GM18867 (cell line): ENCODE data around the gene KCNA4.
"Not testable (repeated sequence)": the region's sequence is repeated elsewhere in the genome, so short reads cannot be mapped to it uniquely, and the experiment has no call there.

Experiments used
- ATAC-seq: cut with Tn5 transposase; IDR thresholded peaks from one replicate; pipeline ENCODE4 v1.9.1; 2021; ENCODE audit warnings: mild to moderate bottlenecking, moderate library complexity; ENCODE audit not compliant: unreplicated experiment

Gene KCNA4

DNA sequence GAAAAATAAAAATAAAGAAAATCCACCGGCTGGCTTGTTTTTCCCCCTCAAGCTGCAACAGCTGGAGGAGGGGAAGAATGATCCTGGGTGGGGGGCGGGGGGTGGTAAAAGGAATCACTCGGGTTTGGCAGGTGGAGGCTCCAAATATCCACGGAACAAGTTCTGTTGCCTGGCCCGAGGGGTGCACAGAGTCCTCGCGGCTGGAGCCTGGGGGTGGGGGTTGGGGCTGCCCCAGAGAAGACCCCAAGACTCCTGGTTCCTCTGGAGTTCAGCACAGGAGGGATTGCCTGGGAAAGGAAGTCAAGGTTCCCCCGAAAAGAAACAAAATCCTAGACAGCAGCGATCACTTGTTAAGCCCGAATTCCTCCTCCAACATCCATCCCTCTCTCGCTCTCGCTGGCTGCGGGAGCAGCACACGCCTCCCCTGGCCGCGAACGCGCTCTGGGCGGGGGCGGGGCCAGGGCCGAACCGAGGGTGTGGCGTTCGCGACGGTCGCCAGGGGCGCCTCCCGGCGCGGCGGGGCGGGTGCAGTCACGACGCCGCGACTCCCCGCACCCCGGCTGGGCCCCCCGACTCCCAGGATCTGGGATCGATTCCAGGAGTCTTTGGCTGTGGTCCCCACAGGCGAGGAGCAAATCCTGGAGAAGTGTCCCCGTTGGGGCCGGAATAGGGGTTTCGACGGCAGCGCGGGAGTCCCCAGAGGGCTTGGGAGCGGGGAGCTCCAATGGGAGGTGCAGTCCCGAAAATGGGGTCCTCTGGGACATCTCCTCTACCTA, at the start of gene KCNA4:
KCNA4 (minus strand) TSS at position 443 of the 776 bp plus-strand sequence. CDS start 4,352 bp downstream, outside the sequence.
- no peak for ATAC-seq

DNA sequence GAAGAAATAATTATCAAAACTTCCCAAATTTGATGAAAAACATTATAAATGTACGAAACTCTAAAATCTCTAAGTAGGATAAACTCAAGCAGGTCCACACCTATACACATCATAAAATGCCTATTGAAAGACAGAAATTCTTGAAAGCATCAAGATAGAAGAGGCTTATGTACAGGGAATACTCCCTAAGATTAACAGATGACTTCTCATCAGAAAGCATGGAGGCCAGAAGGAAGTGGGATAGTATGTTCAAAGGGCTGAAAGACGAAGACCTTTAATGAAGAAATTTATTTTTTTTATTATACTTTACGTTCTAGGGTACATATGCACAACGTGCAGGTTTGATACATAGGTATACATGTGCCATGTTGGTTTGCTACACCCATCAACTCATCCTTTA, 45.3 kb upstream of the KCNA4 start:
- ATAC-seq = no peak

DNA sequence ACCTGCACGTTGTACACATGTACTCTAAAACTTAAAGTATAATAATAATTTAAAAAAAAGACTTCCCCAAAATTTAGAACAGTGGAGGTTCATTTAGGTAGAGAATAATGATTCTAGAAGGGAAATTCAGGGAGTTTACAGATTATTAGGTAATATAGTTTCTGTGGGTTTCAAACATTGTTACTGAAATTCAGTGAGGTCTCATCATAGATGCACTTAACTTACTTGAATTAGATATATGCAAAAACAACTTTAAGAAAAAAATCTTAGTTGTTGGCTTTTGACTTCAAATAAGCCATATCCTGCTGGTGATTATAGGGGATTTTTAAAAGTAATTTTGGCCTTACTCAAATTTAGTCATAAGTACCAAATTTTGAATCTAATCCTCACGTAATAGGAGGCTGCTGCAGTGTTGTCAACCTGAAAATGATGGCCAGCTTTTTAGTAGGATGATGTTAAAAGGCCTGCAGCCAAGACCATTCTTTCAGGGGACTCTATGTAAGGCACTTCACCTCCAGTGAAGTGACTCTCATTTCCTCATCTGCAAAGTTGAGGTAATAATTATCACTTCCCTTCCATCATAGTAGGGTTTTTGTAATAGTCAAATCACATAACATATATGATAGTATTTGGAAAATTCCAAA, 42.5 kb upstream of the KCNA4 start:
- ATAC-seq = no peak

- ATAC-seq = no peak
Observed at GRCh38 chr11:30049214-30049613, 32.4 kb upstream of the KCNA4 start.

GRCh38 chr11:30046578-30046945, 29.7 kb upstream of the KCNA4 start:
- ATAC-seq = peak; percentile 73

DNA sequence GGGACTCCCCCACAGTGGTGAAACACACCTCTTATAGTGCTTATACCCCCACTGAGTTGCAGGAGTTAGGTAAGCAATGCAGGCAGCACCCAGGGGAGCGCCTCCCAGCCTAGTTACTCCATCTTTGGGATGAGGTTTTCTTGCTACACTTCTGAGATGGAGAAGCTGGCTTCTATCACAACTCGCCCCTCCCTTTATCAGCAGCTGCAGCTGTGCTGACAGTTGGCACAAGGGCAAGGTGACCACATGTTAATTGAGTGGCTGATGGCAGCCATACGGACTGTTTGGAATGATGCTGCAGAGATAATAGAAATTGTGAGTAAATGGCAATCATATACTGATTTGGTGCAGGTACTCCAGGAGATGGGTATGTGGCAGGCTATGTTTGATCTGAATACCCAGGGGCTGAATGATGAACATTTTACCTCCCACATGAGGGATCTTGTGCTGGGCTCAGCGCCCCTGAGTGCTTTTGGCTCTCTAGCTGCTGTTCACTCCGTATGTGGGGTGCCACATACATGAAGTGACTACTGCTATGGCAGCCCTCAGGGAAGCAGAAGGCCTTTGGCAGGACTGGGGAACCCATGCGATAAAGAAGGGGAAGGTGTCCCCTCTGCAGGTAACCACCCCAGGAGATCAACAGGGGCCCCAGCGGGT, 29.2 kb upstream of the KCNA4 start:
- ATAC-seq = no peak

DNA sequence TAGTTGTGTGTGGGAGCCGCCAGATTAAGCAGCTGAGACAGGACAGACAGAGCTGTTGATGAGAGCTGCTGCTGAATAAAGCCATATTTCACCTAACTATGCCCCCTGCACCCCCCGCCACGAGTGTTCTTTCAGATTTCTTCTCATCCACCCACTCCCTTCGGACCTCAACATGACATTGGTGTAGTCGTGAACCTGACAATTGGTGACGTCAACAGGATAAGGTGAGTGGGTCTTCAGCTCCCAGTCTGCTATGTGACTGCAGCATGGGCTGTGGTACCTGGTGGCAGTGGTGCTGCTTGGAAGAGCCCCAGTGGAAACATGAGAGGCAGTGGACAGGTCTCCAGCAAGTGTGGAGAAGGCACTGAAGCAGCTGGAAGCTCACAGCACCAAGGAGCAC, 28.3 kb upstream of the KCNA4 start:
- no peak for ATAC-seq

GRCh38 chr11:30041171-30041570, 24.3 kb upstream of the KCNA4 start:
- no peak for ATAC-seq

- ATAC-seq = not testable (repeated sequence)
Observed at GRCh38 chr11:30034746-30035145, 17.9 kb upstream of the KCNA4 start.

DNA sequence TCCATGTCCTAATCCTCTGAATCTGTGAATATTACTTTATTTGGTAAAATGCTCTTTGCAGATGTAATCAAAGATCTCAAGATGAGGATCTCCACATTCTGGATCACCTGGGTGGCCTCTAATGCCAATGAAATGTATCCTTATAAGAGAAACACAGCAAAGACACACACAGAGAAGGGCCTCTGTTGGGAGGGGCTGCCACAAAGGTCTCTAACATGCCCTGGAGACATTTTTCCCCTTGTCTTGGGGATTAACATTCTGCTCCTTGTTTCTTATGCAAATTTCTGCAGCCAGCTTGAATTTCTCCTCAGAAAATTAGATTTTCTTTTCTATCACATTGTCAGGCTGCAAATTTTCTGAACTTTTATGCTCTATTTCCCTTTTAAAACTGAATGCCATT, 17.3 kb upstream of the KCNA4 start:
- not testable (repeated sequence) for ATAC-seq

GRCh38 chr11:30025396-30026139, 8.7 kb upstream of the KCNA4 start:
- no peak for ATAC-seq

- no peak for ATAC-seq
Observed at GRCh38 chr11:30023074-30023473, 6.2 kb upstream of the KCNA4 start.

DNA sequence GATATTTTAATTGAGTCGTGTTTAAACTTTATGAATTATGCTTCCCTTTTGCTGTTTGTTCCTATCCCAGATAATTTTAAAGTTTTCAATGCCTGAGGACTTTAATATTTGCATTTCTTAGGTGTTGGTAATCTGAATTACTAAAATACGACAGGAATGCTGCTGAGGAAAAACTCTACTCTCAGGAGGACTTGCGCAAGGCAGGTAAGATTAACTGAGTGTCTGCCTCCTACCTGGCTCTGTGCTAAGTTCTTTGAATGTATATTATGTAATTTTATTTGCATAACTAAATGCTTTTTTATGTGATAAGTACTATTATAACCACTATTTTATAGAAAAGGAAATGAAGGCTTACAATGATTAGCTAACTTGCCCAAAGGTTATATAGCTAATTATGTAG, 2.7 kb upstream of the KCNA4 start:
- ATAC-seq = no peak

DNA sequence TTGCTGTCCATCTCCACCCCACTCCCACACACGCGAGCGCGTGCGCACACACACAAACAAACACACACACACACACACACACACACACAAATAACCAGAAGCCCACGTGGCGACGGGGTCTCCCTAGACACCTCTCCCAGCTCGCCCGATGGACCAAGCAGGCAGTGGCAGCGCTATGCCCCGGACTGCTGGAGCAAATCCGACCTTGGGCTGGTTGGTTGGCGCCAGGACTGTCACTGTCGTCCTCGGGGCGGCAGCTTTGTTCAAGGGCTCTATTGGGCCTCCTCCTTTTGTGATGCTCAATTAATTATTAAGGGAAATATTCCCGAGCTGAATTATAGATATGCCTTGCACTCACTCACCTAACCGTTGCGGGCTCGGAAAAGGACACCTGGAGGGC, 1.7 kb upstream of the KCNA4 start:
- ATAC-seq = no peak

DNA sequence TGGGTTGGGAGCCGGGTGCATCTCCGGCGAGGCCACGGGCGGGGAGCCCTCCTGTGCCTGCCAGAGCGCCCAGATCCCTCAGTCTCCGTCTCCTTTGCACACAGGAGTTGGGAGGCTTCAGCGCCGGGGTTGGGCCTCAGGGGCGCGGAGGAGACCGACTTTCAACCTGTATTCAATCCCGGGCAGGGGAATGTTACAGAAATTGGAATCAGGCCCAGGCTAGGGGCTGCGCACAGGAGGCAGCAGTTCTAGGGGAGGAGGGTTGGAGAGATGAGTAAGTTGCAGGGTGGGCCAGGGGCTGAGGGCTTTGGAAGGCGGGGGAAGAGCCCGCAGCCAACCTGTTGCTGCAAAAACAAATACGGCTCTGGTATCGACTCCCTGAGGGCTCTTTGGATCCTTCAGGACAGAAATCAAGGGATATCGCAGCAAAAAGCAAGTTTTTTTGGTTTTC, 640 bp upstream of the KCNA4 start:
- no peak for ATAC-seq

GRCh38 chr11:30015725-30016412, 961 bp downstream of the KCNA4 start:
- no peak for ATAC-seq

DNA sequence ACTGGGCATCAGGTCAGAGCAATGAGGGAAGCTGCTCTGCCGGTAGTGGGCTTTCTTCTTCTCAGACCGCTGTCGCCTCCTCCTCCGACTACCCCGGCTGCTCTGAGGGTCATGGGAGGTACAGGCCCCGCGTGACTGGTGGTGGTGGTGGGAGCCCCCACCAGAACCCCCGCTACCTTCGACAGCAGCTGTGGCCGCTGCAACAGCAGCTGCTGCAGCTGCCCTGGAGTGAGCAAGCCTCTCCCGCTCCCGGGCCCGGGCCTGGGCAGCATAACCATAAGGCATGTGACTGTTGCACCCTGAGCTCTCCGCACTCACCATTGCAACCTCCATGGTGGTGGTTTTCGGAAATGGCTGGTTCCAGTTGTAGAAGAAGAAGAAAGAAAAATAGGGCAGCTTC, 4.5 kb downstream of the KCNA4 start:
- ATAC-seq = no peak

DNA sequence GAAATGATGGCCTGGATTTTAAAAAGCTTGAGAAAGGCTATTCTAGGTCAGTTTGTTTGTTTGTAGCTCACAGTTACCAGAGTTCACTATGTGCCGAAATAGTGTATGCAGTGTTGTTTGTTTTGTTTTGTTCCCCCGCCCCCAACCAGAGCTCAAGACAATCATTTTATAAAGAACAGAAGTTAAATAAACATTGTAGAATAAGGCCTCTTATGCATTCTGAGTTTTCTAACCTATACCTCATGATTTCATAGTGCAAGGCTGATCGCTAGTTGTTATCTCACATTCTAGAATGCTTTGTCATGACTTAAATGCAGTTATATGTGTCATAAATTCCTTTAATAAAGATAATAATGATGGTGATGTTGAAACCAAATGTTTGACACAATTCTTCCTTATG, 7.8 kb downstream of the KCNA4 start:
- ATAC-seq = no peak

- ATAC-seq = no peak
Observed at GRCh38 chr11:30006876-30007275, 10.0 kb downstream of the KCNA4 start.

DNA sequence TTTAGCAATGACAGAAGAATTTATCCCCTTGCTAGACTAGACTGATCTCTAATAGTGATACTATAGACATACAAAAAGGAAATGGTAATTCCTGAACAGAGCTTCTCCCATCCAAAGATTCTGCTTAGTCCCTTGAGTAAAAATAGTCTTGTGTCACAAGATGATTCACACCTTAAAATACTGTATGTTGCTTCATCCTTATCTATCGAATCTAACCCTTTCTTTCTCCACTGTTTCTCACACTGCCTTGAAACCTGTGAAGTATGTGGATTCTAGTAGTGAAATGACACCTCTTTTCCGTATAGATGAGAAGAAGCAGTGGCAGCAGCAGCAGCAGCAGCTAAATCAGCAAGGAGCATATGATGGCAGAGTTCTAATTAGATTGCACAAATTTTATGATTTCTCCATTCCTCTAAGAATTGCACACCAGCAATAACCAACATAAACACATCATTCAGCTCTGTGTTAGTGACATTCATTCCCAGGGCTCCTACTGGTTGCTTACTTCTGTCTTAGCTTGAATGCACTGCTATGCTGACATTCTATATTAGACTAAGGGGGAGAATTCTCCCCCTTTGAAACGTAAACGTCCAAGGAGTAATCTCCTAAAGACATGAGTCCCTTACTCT, 14.6 kb downstream of the KCNA4 start:
- ATAC-seq = no peak
